ENCODE measurements around the gene BAHCC1.

Gene BAHCC1

GRCh38 chr17:81468111-81468769 is 73.0 kb downstream of the BAHCC1 start (continued):
- no peak for TF ChIP-seq PPARA (CRISPR knock-in tag; IDR thresholded peaks at IDR 0.05; ENCODE audit: borderline replicate concordance)
- no peak for TF ChIP-seq ESRRG (CRISPR knock-in tag; IDR thresholded peaks at IDR 0.05)
- TF ChIP-seq TCF4 (CRISPR knock-in tag; IDR thresholded peaks at IDR 0.05; ENCODE audit: borderline replicate concordance) = no peak
- no peak for TF ChIP-seq CSRNP3 (CRISPR knock-in tag; IDR thresholded peaks at IDR 0.05)
- no peak for TF ChIP-seq ARNTL (CRISPR knock-in tag; IDR thresholded peaks at IDR 0.05; ENCODE audit: borderline replicate concordance, low read depth)
- TF ChIP-seq ZFP3 (CRISPR knock-in tag; IDR thresholded peaks at IDR 0.05) = no peak

- TF ChIP-seq TOX (CRISPR knock-in tag; IDR thresholded peaks at IDR 0.05; ENCODE audit: borderline replicate concordance) (no peak), CSRNP3 (CRISPR knock-in tag; IDR thresholded peaks at IDR 0.05) (no peak), TCF4 (CRISPR knock-in tag; IDR thresholded peaks at IDR 0.05; ENCODE audit: borderline replicate concordance) (no peak), ZNF8 (CRISPR knock-in tag; IDR thresholded peaks at IDR 0.05) (no peak), OSR1 (CRISPR knock-in tag; IDR thresholded peaks at IDR 0.05) (no peak), RARB (CRISPR knock-in tag; IDR thresholded peaks at IDR 0.05) (no peak), ZNF70 (CRISPR knock-in tag; IDR thresholded peaks at IDR 0.05) (no peak), ARNTL (CRISPR knock-in tag; IDR thresholded peaks at IDR 0.05; ENCODE audit: borderline replicate concordance, low read depth) (no peak), GLIS3 (CRISPR knock-in tag; IDR thresholded peaks at IDR 0.05) (no peak), ZNF565 (CRISPR knock-in tag; conservative IDR thresholded peaks at IDR 0.05; ENCODE audit: low read depth) (no peak)
- TF ChIP-seq, protein P1, sequence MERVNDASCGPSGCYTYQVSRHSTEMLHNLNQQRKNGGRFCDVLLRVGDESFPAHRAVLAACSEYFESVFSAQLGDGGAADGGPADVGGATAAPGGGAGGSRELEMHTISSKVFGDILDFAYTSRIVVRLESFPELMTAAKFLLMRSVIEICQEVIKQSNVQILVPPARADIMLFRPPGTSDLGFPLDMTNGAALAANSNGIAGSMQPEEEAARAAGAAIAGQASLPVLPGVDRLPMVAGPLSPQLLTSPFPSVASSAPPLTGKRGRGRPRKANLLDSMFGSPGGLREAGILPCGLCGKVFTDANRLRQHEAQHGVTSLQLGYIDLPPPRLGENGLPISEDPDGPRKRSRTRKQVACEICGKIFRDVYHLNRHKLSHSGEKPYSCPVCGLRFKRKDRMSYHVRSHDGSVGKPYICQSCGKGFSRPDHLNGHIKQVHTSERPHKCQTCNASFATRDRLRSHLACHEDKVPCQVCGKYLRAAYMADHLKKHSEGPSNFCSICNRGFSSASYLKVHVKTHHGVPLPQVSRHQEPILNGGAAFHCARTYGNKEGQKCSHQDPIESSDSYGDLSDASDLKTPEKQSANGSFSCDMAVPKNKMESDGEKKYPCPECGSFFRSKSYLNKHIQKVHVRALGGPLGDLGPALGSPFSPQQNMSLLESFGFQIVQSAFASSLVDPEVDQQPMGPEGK (CRISPR knock-in tag; IDR thresholded peaks at IDR 0.05; ENCODE audit: borderline replicate concordance) = no peak
- no peak for ATAC-seq
Measured at GRCh38 chr17:81468770-81469121, 73.5 kb downstream of the BAHCC1 start.

- ATAC-seq = no peak
- TF ChIP-seq ZFP30 (CRISPR knock-in tag; IDR thresholded peaks at IDR 0.05) (no peak), OSR1 (CRISPR knock-in tag; IDR thresholded peaks at IDR 0.05) (no peak), SNAI2 (CRISPR knock-in tag; IDR thresholded peaks at IDR 0.05) (no peak), ARNTL (CRISPR knock-in tag; IDR thresholded peaks at IDR 0.05; ENCODE audit: borderline replicate concordance, low read depth) (no peak), PPARA (CRISPR knock-in tag; IDR thresholded peaks at IDR 0.05; ENCODE audit: borderline replicate concordance) (no peak), POU6F1 (CRISPR knock-in tag; IDR thresholded peaks at IDR 0.05; ENCODE audit: borderline replicate concordance, low read depth) (no peak), RARB (CRISPR knock-in tag; IDR thresholded peaks at IDR 0.05) (no peak)
Measured at GRCh38 chr17:81469266-81469665, 74.0 kb downstream of the BAHCC1 start.

DNA sequence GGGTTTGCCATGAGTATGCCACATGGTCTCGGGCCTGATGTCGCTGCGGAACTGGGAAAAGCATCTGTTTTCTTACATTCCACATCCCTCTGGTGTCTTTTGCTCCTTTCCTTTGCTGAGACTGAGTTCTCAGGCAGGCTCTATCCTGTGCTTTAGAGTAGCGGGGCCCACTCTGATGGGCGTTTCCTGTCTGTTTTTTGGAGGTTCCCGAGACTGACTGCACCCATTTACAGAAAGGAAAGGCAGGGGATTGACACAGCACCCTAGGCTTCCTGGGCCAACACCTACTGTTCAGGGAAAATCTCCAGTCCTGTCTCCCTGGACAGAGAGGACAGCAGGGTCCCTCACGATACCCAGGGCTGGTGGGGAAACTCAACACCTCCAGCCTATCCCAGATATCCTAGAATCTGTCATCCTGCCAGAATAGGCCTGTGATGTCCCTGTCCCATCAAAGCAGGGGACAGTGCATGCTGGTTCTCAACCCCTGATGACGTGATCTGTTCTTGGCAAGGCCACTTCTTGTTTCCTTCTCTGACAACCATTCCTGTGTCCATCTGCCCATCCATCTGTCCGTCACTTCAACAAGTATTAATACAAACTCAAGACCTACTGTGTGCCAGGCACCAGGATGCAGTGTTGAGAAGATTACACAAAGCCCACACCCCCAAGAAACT is 75.2 kb downstream of the BAHCC1 start:
- ATAC-seq = no peak
- no peak for TF ChIP-seq OSR1 (CRISPR knock-in tag; IDR thresholded peaks at IDR 0.05)
- TF ChIP-seq GLIS3 (CRISPR knock-in tag; IDR thresholded peaks at IDR 0.05) = no peak
- no peak for TF ChIP-seq ZNF8 (CRISPR knock-in tag; IDR thresholded peaks at IDR 0.05)
- TF ChIP-seq TOX (CRISPR knock-in tag; IDR thresholded peaks at IDR 0.05; ENCODE audit: borderline replicate concordance) = no peak
- TF ChIP-seq, protein P2, sequence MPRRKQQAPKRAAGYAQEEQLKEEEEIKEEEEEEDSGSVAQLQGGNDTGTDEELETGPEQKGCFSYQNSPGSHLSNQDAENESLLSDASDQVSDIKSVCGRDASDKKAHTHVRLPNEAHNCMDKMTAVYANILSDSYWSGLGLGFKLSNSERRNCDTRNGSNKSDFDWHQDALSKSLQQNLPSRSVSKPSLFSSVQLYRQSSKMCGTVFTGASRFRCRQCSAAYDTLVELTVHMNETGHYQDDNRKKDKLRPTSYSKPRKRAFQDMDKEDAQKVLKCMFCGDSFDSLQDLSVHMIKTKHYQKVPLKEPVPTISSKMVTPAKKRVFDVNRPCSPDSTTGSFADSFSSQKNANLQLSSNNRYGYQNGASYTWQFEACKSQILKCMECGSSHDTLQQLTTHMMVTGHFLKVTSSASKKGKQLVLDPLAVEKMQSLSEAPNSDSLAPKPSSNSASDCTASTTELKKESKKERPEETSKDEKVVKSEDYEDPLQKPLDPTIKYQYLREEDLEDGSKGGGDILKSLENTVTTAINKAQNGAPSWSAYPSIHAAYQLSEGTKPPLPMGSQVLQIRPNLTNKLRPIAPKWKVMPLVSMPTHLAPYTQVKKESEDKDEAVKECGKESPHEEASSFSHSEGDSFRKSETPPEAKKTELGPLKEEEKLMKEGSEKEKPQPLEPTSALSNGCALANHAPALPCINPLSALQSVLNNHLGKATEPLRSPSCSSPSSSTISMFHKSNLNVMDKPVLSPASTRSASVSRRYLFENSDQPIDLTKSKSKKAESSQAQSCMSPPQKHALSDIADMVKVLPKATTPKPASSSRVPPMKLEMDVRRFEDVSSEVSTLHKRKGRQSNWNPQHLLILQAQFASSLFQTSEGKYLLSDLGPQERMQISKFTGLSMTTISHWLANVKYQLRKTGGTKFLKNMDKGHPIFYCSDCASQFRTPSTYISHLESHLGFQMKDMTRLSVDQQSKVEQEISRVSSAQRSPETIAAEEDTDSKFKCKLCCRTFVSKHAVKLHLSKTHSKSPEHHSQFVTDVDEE (CRISPR knock-in tag; IDR thresholded peaks at IDR 0.05) = no peak
- TF ChIP-seq PPARA (CRISPR knock-in tag; IDR thresholded peaks at IDR 0.05; ENCODE audit: borderline replicate concordance) = no peak
- TF ChIP-seq ESRRG (CRISPR knock-in tag; IDR thresholded peaks at IDR 0.05) = no peak
- TF ChIP-seq, protein P1 (CRISPR knock-in tag; IDR thresholded peaks at IDR 0.05; ENCODE audit: borderline replicate concordance) = no peak
- TF ChIP-seq CSDC2 (CRISPR knock-in tag; IDR thresholded peaks at IDR 0.05) = no peak
- no peak for TF ChIP-seq ISL1 (CRISPR knock-in tag; IDR thresholded peaks at IDR 0.05)
- TF ChIP-seq ZNF70 (CRISPR knock-in tag; IDR thresholded peaks at IDR 0.05) = no peak
- no peak for TF ChIP-seq SNAI2 (CRISPR knock-in tag; IDR thresholded peaks at IDR 0.05)
- no peak for TF ChIP-seq CREB5 (CRISPR knock-in tag; IDR thresholded peaks at IDR 0.05; ENCODE audit: low read depth)
- no peak for TF ChIP-seq ZFP30 (CRISPR knock-in tag; IDR thresholded peaks at IDR 0.05)

Measured in SK-N-SH treated with all-trans-retinoic acid at 6 μM for 48 hours (cell line).